KBM-7 (cell line): Measurements from ENCODE around the gene CNTNAP2.

Experiments used
- DNase-seq: peaks from one replicate; pipeline ENCODE4 v3.0.0-alpha.2; 2015
- in situ Hi-C: fragments of 300-500 bp; cut with MboI; formaldehyde crosslinking; loops from 2 replicates; pipeline ENCODE4 v1.14.3; 2020; ENCODE audit warnings: low sequenced_read_pairs, low pct_unique_long_range_greater_than_20kb, mixed read lengths

CNTNAP2 gene

GRCh38 chr7:147013825-147014224 is 897.2 kb downstream of the CNTNAP2 start:
- in situ Hi-C loops: no loop called here

GRCh38 chr7:147014286-147014955 is 897.8 kb downstream of the CNTNAP2 start:
- DNase-seq: no peak
- in situ Hi-C loops: no loop called here

More at GRCh38 chr7:147013825-147014224, 897.2 kb downstream of the CNTNAP2 start:
- DNase-seq: no peak

- in situ Hi-C loops: no loop called here
- no peak for DNase-seq
Measured at GRCh38 chr7:147015999-147016398, 899.4 kb downstream of the CNTNAP2 start.

GRCh38 chr7:147022056-147022455 is 905.5 kb downstream of the CNTNAP2 start:
- no peak for DNase-seq
- in situ Hi-C loops: no loop called here

GRCh38 chr7:147023440-147023839 is 906.8 kb downstream of the CNTNAP2 start:
- in situ Hi-C loops: no loop called here
- DNase-seq: no peak

GRCh38 chr7:147029953-147030352 is 913.4 kb downstream of the CNTNAP2 start:
- in situ Hi-C loops: no loop called here
- DNase-seq: no peak

GRCh38 chr7:147033641-147034040 is 917.0 kb downstream of the CNTNAP2 start:
- in situ Hi-C loops: no loop called here
- no peak for DNase-seq

GRCh38 chr7:147041438-147041837 is 924.8 kb downstream of the CNTNAP2 start:
- DNase-seq: no peak
- in situ Hi-C loops: no loop called here

GRCh38 chr7:147044941-147045340 is 928.3 kb downstream of the CNTNAP2 start:
- no peak for DNase-seq
- in situ Hi-C loops: no loop called here

- no peak for DNase-seq
- in situ Hi-C loops: no loop called here
Measured at GRCh38 chr7:147047696-147048095, 931.1 kb downstream of the CNTNAP2 start.

GRCh38 chr7:147048864-147049263 is 932.3 kb downstream of the CNTNAP2 start:
- in situ Hi-C loops: no loop called here
- DNase-seq: no peak

GRCh38 chr7:147052818-147053217 is 936.2 kb downstream of the CNTNAP2 start:
- no peak for DNase-seq
- in situ Hi-C loops: no loop called here

- in situ Hi-C loops: no loop called here
- no peak for DNase-seq
Measured at GRCh38 chr7:147053746-147054145, 937.1 kb downstream of the CNTNAP2 start.

GRCh38 chr7:147060070-147060469 is 943.5 kb downstream of the CNTNAP2 start:
- in situ Hi-C loops: no loop called here
- no peak for DNase-seq

- in situ Hi-C loops: no loop called here
- no peak for DNase-seq
Measured at GRCh38 chr7:147062897-147063296, 946.3 kb downstream of the CNTNAP2 start.

GRCh38 chr7:147068842-147069241 is 952.2 kb downstream of the CNTNAP2 start:
- in situ Hi-C loops: no loop called here
- no peak for DNase-seq

GRCh38 chr7:147069771-147070170 is 953.2 kb downstream of the CNTNAP2 start:
- DNase-seq: no peak
- in situ Hi-C loops: no loop called here

- DNase-seq: no peak
- in situ Hi-C loops: no loop called here
Measured at GRCh38 chr7:147070886-147071285, 954.3 kb downstream of the CNTNAP2 start.

GRCh38 chr7:147071536-147071935 is 954.9 kb downstream of the CNTNAP2 start:
- in situ Hi-C loops: no loop called here
- DNase-seq: no peak

- in situ Hi-C loops: no loop called here
- DNase-seq: no peak
Measured at GRCh38 chr7:147078312-147078711, 961.7 kb downstream of the CNTNAP2 start.

- no peak for DNase-seq
- in situ Hi-C loops: no loop called here
Measured at GRCh38 chr7:147079083-147079482, 962.5 kb downstream of the CNTNAP2 start.
